Thymus (tissue), 11 donors: ENCODE data around the gene OR2H1. TPM values are rescaled to one million over a fixed set of nuclear protein-coding genes. Genes with fewer than 3 reads are reported as not detected.

Source experiments
- DNase-seq, 9 donors: peaks; one replicate each; pipeline ENCODE4 v3.0.0-alpha.2; 2013; ENCODE audit warnings: low spot score in 9 of 9, low read depth in 6 of 9, missing footprints in 1 of 9
- H3K27ac ChIP-seq, 2 donors: one replicate each; pipeline ENCODE4 v1.5.1; 2013; ENCODE audit warnings: control low read depth in 1 of 2, low read depth in 1 of 2, low read length in 1 of 2, mild to moderate bottlenecking in 1 of 2, moderate library complexity in 1 of 2
- H3K27me3 ChIP-seq, 2 donors: one replicate each; pipeline ENCODE4 v1.5.1; 2013; ENCODE audit warnings: low read length in 1 of 2; ENCODE audit not compliant: control insufficient read depth in 2 of 2, insufficient read depth in 1 of 2
- H3K36me3 ChIP-seq, 2 donors: one replicate each; pipeline ENCODE4 v1.5.1; 2013; ENCODE audit warnings: low read length in 1 of 2, mild to moderate bottlenecking in 1 of 2, moderate library complexity in 1 of 2; ENCODE audit not compliant: control insufficient read depth in 2 of 2, insufficient read depth in 2 of 2
- H3K4me1 ChIP-seq, 2 donors: one replicate each; pipeline ENCODE4 v1.5.1; 2013; ENCODE audit warnings: low read length in 2 of 2; ENCODE audit not compliant: control insufficient read depth in 2 of 2, insufficient read depth in 2 of 2
- H3K4me3 ChIP-seq, 2 donors: one replicate each; pipeline ENCODE4 v1.5.1; 2013; ENCODE audit warnings: low read length in 2 of 2, control low read depth in 1 of 2, mild to moderate bottlenecking in 1 of 2
- H3K9me3 ChIP-seq, 2 donors: one replicate each; pipeline ENCODE4 v1.5.1; 2013; ENCODE audit warnings: low read length in 1 of 2, mild to moderate bottlenecking in 1 of 2; ENCODE audit not compliant: control insufficient read depth in 2 of 2, insufficient read depth in 1 of 2
- WGBS: extraction: QIAGEN DNeasy Blood & Tissue Kit; methylation state at CpG from one replicate; pipeline ENCODE4 v1.1.7; 2013; 5-methylcytosine and 5-hydroxymethylcytosine counted together
- polyA plus RNA-seq: library from polyadenylated mRNA; stranded (reverse); fragments of 200-250 nt; gene quantifications from one replicate; pipeline ENCODE4 v1.2.3, GENCODE V29; 2013
- total RNA-seq: library from RNA; stranded (reverse); fragments of 120-200 nt; gene quantifications from one replicate; pipeline ENCODE4 v1.2.4, GENCODE V29; 2013
- donor health status: healthy.

Gene OR2H1
- total and polyA plus RNA-seq, 2 donors = 0.05 TPM; not detected in 1

DNA sequence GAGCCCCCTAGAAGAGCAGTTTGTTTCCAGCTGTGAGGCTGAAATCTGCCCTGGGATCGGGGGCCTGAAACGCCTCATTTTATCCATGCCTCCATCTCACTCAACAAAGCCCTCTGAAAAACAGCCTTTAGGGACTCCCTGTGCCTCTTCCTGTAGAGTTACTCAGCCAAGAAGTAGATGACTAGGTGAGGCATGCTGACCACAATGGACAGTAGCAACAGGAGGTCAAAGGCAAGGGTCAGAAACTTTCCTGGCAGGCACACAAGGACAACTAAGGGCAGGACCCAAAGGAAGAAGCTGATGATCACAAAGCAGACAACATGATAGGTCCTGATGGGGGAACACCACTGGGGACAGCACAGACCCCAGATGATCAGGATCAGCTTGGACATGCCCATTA lies 18.0 kb downstream of the OR2H1 start:
- no peak overlapping the region for H3K4me3 ChIP-seq
- H3K9me3 ChIP-seq = no peaks in the 10 kb centered on the region
- 93% methylated on average over 2 of the region's 2 CpGs for whole genome bisulfite sequencing
- no peaks in the 10 kb centered on the region for H3K27me3 ChIP-seq
- H3K4me1 ChIP-seq = no peaks in the 10 kb centered on the region
- no peaks in the 10 kb centered on the region for H3K36me3 ChIP-seq
- H3K27ac ChIP-seq = no peak overlapping the region
- no peak for DNase-seq

DNA sequence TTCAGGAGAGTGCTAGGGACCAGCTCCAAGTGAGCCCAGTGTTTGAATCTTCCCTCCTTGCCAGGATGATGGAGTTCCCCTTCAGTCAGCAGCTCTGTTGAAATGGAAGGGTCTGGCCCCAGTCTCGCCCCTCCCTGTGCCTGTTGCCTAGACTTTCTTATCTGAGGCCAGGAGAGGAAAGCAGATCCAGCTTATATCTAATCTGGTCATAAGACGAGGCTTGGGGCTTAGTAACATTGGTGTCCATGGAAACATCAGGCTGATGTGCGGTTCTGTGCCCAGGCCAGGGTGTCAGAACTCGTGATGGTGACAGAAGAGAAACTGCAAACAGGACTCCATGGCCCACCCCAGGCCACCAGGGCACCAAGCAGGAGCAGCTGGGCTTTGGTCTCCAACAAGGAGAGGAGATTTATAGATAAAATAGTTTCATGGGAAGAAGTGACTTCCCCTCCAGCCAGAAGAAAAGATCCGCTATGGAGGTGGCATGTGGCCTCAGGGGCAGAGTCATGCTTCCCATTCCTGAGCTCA lies 21.0 kb downstream of the OR2H1 start:
- H3K27ac ChIP-seq = no peak overlapping the region
- DNase-seq = no peak
- no peaks in the 10 kb centered on the region for H3K4me1 ChIP-seq
- WGBS = 91% methylated on average over 5 of the region's 5 CpGs
- H3K27me3 ChIP-seq = no peaks in the 10 kb centered on the region
- no peaks in the 10 kb centered on the region for H3K36me3 ChIP-seq
- H3K9me3 ChIP-seq = no peaks in the 10 kb centered on the region
- H3K4me3 ChIP-seq = no peak overlapping the region

DNA sequence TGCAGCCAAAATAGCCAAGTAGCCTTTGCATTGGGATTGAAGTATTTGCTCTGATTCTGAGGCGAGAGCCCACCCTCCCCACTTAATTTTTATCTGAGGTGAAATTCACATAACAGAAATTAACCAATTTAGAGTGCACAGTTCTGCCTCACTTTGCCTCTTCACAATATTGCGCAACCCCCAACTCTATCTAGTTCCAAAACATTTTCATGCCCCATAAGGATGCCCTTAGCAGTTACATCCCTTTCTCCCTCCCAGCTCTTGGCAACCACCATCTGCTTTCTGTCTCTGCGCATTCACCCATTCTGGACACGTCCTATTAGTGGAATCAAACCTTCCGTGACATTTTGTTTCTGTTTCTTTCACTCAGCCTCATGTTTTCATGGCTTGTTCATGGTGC lies 21.8 kb downstream of the OR2H1 start:
- no peak for DNase-seq
- H3K36me3 ChIP-seq = no peaks in the 10 kb centered on the region
- H3K27ac ChIP-seq = no peak overlapping the region
- no peak overlapping the region for H3K4me3 ChIP-seq
- WGBS = 94% methylated on average over 5 of the region's 5 CpGs
- H3K4me1 ChIP-seq = no peaks in the 10 kb centered on the region
- H3K9me3 ChIP-seq = no peaks in the 10 kb centered on the region
- no peaks in the 10 kb centered on the region for H3K27me3 ChIP-seq

DNA sequence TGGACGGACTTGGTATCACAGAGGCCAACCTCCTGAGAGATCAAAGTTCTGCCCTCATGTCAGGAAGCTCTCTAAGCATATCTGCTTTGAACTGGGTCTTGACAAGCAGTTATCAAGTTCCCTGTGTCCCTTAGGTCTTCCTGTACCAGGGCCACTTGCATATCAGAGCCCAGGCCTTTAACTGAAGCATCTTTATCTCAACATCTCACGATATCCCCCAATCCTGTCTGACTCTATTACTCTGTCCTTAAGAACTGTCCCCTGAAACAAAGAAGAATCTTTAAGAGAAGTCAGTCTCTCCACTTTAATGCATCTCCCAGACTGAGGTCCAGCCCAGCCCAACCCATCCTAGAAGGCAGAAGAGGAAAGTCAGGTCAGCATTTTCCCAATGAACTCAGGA lies 22.6 kb downstream of the OR2H1 start:
- H3K27ac ChIP-seq = no peak overlapping the region
- no peak for DNase-seq
- H3K4me1 ChIP-seq = no peaks in the 10 kb centered on the region
- no peak overlapping the region for H3K4me3 ChIP-seq
- H3K36me3 ChIP-seq = no peaks in the 10 kb centered on the region
- H3K9me3 ChIP-seq = no peaks in the 10 kb centered on the region
- no peaks in the 10 kb centered on the region for H3K27me3 ChIP-seq
- WGBS = 71% methylated on average over 2 of the region's 2 CpGs

DNA sequence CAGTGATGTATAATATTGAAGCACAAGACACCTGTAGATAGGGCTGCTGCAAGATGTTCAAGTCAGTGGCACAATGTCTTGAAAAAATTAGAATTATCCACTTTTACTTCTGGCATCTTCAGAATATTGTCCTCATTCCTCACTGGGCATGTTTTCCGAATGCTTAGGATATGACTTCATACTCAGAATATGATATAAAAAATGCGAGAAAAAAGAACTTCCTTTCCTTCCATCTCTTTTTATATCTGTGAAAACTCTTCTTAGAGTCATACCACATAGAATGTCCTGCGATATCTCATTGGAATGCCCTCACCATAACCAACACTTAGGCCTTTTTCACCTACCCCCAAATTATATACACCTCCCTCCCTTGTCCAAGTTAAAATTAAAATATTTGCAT lies 26.2 kb downstream of the OR2H1 start:
- no peak for DNase-seq
- Histone ChIP-seq H3K27me3 (no peaks in the 10 kb centered on the region), H3K4me3 (no peak overlapping the region), H3K36me3 (no peaks in the 10 kb centered on the region), H3K9me3 (no peaks in the 10 kb centered on the region), H3K4me1 (no peaks in the 10 kb centered on the region), H3K27ac (no peak overlapping the region)
- 95% methylated on average over 3 of the region's 3 CpGs for WGBS

DNA sequence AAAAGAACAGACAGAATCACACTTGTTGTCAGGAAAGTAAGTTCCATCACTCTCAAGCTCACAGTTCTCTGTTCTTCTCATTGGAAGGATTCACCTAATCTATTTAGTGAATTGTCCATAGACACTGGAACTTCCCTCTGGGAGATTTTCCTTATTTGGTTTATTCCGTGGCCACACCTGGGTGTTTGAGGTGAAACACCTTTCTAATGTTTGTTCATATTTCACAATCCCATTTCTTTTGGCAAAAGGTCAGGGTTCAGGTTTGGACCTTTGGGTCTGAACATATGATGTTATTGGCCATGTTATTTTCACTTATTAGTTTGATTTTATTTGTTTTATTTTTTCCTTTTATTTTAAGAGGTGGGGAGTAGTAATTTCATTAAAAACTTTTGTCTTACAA lies 26.8 kb downstream of the OR2H1 start:
- no peak for DNase-seq
- H3K27me3 ChIP-seq = no peaks in the 10 kb centered on the region
- WGBS = 88% methylated on average over 1 of the region's 1 CpG

DNA sequence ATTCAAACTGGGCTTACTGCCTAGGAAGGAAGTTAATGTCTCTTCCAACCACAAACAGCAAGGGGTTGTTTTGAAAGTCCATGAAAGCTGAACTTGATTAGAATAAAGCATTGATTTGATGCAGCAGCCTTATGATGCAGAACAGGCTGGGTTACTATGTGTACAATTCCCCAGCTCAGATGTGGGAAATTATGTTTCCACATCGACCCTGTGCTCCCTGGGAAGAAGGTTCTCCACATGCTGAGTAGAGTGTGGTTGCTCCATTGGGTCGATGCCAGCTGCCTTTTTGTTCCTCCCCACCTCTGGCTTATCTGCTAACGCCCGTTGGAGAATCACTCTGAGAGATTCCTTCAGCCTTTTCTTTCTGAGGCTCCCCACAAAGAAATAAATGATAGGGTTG lies 29.6 kb downstream of the OR2H1 start:
- 49% methylated on average over 4 of the region's 4 CpGs for WGBS
- Histone ChIP-seq H3K4me1 (no peaks in the 10 kb centered on the region), H3K9me3 (no peaks in the 10 kb centered on the region), H3K36me3 (no peaks in the 10 kb centered on the region), H3K4me3 (no peak overlapping the region), H3K27ac (no peak overlapping the region), H3K27me3 (no peaks in the 10 kb centered on the region)
- DNase-seq = no peak

More for the DNA sequence above, 26.8 kb downstream of the OR2H1 start:
- Histone ChIP-seq H3K4me3 (no peak overlapping the region), H3K36me3 (no peaks in the 10 kb centered on the region), H3K9me3 (no peaks in the 10 kb centered on the region), H3K27ac (no peak overlapping the region), H3K4me1 (no peaks in the 10 kb centered on the region)

DNA sequence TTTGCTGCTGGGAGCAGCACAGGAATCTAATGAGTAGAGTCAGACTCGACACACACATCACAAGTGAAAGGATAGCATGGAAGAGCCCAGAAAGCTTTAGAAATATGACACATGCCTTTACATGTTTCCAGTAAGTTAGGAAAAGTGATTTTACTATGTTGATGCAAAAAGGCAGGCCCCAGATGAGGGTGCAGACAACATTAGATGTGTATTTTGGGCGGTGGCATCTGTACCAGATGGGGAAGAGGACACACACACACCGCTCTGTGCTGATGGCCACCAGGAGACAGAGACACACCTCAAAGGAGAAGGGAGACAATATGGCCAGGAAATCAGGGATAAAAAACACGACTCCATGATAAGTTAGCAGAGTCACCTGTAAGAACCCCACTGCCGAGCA lies 30.2 kb downstream of the OR2H1 start:
- Histone ChIP-seq H3K36me3 (no peaks in the 10 kb centered on the region), H3K27me3 (no peaks in the 10 kb centered on the region), H3K9me3 (no peaks in the 10 kb centered on the region), H3K27ac (no peak overlapping the region), H3K4me1 (no peaks in the 10 kb centered on the region), H3K4me3 (no peak overlapping the region)
- no peak for DNase-seq
- WGBS = 93% methylated on average over 5 of the region's 5 CpGs

DNA sequence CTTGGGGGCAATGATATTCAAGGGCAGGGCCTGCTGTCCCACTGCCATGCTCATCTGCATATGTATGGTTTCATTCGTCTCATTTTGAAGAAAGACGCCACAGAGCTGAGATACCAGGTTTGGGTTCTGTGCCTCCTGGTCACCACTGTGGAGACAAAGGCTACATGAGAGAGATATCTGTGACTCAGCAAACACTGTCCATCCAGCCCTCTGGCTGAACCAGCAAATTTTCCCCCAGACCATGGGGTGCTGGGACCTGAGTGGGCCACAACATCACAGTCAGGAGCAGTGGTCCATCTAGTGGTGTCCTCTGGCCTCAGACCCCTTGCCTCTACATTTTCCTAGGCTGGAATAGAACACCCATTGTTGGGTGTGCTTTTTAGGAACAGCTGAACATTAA lies 30.7 kb downstream of the OR2H1 start, which contains the start of gene MAS1L:
Gene MAS1L (minus strand): TSS at position 297 of the 400 bp plus-strand sequence. CDS start 54 bp downstream, at position 243.
- no peak for DNase-seq
- Histone ChIP-seq H3K9me3 (no peaks in the 10 kb centered on the region), H3K4me3 (no peak within 1 kb of the TSS), H3K36me3 (no peaks in the 10 kb centered on the region), H3K27me3 (no peaks in the 10 kb centered on the region), H3K27ac (no peak within 1 kb of the TSS), H3K4me1 (no peaks in the 10 kb centered on the region)
- WGBS = 95% methylated on average over 2 of the region's 2 CpGs

DNA sequence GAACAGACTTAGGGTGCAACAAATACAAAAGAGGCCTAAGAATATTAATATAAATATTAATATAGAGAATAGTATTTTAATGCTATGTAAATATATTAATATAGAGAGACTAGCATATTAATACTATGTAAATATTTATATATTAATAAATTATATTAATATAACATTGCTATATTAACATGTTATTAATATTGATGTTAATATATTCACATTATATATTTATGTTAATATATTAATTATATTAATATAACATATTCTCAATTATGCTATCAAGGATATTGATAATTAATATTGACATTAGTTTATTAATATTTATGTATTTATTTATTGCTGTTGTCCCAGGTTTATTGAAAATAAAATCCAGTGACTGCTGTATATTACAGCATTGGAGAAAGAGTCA lies 31.9 kb downstream of the OR2H1 start:
- H3K27ac ChIP-seq = no peak overlapping the region
- no peaks in the 10 kb centered on the region for H3K27me3 ChIP-seq
- H3K4me3 ChIP-seq = no peak overlapping the region
- no peaks in the 10 kb centered on the region for H3K4me1 ChIP-seq
- no peak for DNase-seq
- H3K9me3 ChIP-seq = no peaks in the 10 kb centered on the region
- H3K36me3 ChIP-seq = no peaks in the 10 kb centered on the region
